GM12873 (cell line): ENCODE data around the gene MRPL28.

Experiments
- CTCF ChIP-seq: IDR thresholded peaks from 2 replicates; pipeline ENCODE4 v1.5.1; 2012; ENCODE audit warnings: low read depth, mild to moderate bottlenecking, moderate library complexity, low read length, control low read depth; ENCODE audit not compliant: insufficient read depth; ENCODE audit errors: missing control alignments

MRPL28 gene

GRCh38 chr16:337975-338575 lies 32.3 kb downstream of the MRPL28 start:
- TF ChIP-seq CTCF: no peak

GRCh38 chr16:337437-337836 lies 32.9 kb downstream of the MRPL28 start:
- no peak for TF ChIP-seq CTCF

- TF ChIP-seq CTCF: no peak
These were observed 34.1 kb downstream of the MRPL28 start for GRCh38 chr16:336269-336668.

GRCh38 chr16:333406-334094 lies 36.8 kb downstream of the MRPL28 start:
- no peak for TF ChIP-seq CTCF

GRCh38 chr16:330741-331140 lies 39.6 kb downstream of the MRPL28 start:
- no peak for TF ChIP-seq CTCF

- no peak for TF ChIP-seq CTCF
These were observed 44.8 kb downstream of the MRPL28 start for GRCh38 chr16:325375-326145.
